ENCODE results near the gene COL25A1. TPM values are rescaled to one million over a fixed set of nuclear protein-coding genes. Genes with fewer than 3 reads are reported as not detected.

Gene COL25A1
- 8.6 TPM for total RNA-seq

DNA sequence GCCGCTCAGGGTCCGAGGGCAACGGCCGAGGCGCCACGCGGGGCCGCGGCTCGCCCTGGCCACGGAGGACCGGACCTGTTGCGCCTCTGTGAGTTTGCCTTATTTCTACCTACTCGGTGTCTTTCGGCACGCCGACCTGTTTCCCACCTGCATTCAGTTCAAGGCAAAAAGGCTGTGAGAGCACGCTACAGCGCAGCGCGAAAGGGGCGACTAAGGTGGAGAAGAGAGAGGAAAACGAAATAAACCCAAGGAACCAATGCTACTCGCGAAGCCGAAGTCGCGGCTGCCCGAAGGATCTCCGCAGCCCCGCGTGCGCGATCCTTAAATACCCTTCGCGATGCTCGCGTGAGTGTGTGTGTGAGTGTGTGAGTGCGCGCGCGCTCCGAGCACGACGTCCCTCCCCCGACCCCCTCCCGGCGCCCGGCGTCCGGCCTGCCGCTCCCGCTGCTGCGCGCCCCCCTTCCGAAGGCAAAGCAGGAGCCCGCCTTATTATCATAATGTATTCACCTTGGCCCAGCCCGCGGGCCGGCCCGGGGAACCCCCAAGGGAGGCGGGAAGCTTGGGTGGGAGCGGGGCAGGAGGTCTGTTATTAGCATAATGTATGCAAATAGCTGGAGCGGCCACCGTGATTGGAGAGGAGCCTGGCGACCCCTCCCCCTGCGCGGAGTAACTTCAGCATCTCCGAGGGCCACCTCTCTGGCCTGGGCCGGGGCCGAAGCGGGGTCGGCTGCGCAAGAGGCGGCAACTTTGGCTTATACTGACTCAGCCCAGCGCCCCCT lies at the start of gene COL25A1:
TSS of gene COL25A1 (minus strand) at position 298 of the 779 bp plus-strand sequence.
- DNase-seq = peak; percentile 51

DNA sequence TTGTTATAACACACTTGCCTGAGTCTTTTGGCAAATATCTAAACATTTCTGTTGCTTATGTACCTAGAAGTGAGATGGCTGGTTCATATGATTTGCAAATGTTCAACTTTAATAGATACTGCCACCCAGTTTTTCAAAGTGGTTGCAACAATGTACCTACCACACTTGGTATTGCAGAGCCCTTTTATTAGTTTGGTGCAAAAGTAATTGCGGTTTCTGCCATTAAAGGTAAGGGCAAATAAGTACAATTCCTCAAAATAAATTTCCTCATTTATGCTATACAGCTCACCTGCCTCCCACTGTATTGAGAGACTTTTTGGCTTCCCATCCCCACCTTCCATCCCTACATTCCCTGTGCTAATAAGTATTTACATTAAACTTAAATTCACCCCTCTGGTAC lies 47.7 kb upstream of the COL25A1 start:
- no peak for DNase-seq

DNA sequence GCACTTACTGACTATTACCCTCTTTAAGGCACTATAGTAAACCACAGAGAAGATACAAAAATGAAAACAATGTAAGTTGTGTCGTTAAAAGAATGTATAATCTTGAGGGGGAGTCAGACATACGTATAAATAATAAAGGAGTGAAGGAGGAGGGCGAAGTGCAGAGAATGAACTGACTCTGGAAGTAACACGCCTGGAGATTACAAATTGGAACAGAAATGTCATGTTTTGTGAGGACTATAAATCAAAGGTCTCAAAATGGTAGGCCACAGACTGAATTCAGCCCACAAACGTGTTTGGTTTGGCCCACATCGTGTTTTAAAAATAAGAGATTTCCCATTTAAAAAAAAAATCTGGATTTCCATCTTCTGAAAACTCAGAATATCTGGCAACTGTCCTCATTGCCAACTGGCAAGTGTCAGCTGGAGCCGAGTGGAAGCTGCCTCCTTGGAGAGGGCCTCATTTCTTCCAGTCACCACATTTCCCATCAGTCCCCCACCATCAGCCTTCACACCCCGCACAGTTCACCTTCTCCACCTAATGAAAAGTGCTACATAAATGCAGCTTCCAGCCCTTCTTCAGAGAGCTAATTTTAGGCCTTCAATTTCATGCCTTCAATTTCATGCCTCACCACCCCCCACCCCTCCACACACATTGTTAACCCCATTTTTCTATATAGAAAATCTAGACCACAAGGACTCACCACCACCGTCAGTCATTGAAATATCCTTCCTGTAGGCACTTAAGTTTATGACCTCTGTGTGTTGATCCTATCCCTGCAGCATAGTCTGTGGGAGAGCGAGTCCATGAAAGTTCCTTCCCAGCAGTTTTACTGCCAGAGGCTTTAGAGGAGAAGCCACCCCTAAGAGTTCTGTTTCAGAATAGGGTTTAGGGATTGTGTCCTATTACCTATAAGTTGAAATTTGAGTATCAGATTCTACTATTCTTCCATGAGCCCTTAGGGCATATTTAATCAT lies 32.0 kb upstream of the COL25A1 start:
- DNase-seq = no peak

DNA sequence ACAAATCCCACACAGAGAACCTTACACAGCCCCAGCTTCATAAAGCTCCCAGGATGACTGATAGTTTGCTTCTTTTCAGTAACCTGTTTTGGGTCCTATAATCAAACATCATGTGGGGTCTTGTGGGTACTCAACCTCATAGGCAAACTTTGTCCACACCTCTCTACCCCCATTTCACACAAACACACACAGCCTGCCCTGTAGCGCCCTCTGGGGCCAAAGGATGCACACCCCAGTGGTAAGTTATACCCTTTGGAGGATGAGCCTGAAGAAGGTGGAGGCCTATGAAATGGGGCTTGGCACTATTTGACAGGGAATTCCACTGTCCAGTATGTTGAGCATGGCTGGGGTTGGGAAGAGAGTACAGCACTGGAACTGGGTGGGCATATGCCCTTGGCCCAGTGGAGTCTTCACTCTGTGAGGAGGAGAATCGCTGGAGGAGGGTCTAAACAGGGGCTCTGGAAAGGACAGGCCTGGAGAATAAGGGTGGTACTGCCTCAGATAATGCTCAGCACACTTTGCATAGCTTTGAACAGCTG lies 30.5 kb upstream of the COL25A1 start:
- DNase-seq = no peak

DNA sequence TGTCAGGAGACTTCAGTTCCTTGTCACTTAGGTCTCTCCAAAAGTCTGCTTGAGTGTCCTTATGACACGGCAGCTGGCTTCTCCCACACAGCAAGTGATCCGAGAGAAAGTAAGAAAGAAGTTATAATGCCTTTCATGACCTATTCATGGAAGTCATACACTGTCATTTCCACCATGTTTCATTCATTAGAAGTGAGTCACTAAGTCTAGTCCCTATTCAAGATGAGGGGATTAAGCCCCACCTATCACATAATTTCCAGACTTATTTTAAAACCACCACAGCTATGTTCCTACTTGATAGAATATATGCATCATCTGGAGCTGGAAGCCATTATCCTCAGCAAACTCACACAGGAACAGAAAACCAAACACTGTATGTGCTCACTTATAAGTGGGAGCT lies 25.2 kb upstream of the COL25A1 start:
- DNase-seq = no peak

DNA sequence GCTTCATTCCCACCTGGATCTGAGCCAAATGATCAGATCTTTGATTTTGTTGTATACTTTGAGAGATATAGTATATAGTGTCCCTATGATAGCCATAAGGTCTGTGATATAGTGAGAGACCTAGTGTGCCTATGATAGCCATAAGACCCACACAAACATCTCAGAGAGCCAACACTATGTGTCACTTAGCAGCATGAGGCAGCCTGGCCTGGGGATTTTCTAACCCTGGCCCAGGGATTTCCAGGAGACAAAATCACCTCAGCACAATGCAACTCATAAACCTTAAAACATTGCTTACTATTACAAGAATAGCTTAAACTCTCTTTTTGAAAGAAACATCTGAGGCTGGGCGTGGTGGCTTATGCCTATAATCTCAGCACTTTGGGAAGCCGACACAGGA lies 23.2 kb upstream of the COL25A1 start:
- no peak for DNase-seq

DNA sequence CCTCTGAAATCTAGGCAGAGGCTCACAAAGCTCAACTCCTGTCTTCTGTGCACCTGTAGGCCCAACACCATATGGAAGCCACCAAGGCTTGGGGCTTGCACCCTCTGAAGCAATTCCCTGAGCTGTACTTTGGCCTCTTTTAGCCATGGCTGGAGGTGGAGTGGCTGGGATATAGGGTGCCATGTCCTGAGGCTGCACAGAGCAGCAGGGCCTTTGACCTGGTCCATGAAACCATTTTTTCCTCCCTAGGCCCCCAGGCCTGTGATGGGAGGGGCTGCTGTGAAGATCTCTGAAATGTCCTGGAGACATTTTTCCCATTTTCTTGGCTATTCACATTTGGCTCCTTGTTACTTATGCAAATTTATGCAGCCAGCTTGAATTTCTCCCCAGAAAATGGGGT lies 20.9 kb upstream of the COL25A1 start:
- DNase-seq = no peak

DNA sequence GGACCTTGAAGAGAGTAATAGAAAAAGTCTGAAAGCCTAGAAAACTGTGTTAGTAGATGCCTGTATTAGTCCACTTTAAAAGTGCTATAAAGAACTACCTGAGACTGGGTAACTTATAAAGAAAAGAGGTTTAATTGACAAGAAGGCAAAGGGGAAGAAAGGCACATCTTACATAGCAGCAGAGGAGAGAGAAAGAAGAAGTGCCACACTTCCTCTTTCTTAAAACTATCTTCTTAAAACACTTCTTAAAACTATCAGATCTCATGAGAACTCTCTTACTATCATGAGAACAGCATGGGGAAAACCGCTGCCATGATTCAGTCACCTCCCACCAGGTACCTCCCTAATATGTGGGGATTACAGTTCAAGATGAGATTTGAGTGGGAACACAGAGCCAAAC lies 18.8 kb upstream of the COL25A1 start:
- no peak for DNase-seq

DNA sequence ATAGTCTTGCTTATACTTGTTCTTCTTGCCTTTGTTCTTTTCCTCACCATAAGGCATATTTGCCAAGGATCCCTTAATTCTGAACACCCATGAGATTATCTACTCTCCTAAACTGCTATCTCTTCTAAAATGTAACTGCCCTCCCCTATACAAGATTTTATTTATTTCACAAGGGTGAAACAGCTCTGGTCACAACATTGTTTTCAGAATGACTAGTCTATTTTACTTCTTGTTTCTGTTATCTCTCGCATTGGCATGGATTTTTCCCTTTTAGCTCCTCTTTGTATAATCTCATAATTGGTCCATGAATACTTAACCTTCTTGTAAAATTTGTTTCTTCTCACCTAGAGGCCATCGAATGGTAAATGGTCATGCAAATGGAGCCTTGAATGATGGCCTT lies 17.2 kb upstream of the COL25A1 start:
- DNase-seq = no peak

DNA sequence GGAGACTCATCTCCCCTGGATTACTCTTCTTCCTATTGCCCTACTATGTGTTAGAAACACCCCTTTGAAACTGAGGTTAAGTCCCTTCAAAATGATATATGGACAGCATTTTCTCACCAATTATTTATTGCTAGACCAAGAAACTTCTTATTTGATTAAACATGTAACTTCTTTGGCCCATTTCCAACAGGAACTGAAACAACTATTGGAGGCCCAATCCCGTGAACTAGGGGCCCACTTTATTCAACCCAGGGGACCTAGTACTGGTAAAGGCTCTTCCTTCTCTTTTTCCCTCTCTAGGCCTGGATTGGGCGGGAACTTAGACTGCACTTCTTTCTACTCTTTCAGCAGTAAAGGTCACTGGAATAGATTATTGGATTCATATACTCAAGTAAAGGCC lies 16.7 kb upstream of the COL25A1 start:
- DNase-seq = no peak

DNA sequence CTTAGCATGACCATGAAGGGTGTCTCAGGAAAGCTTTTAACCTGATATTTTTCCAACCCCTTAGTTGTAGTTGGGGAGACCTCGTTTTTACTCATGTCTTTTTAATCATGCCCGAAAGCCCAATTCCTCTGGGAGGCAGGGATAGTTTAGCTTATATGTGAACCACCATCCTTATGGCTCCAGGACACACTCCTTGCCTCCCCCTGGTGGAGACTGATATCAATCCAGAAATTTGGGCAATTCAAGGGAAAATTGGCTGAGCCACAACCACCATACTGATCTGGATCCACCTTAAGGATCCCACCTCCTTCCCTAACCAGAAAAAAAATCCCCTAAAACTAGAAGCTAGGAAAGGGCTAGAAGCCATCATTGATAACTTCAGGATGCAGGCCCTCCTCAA lies 13.4 kb upstream of the COL25A1 start:
- DNase-seq = no peak

DNA sequence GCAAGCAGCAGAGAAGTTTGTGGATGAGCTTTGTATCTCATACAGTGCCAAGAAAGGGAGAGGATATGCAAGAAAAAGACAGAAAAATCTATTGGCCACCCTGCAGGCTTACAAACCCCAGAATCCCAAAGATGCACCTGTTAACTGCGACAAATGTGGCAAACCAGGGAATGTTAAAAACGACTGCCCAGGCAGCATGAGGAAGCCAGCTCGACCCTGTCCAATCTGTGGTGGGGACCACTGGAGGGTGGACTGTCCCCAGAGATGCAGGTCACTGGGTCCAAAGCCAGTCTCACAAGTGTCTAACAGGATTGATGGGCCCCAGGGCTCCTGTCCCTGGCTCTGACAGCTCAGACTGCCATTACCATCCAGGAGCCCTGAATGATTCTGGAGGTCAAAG lies 12.9 kb upstream of the COL25A1 start:
- no peak for DNase-seq

DNA sequence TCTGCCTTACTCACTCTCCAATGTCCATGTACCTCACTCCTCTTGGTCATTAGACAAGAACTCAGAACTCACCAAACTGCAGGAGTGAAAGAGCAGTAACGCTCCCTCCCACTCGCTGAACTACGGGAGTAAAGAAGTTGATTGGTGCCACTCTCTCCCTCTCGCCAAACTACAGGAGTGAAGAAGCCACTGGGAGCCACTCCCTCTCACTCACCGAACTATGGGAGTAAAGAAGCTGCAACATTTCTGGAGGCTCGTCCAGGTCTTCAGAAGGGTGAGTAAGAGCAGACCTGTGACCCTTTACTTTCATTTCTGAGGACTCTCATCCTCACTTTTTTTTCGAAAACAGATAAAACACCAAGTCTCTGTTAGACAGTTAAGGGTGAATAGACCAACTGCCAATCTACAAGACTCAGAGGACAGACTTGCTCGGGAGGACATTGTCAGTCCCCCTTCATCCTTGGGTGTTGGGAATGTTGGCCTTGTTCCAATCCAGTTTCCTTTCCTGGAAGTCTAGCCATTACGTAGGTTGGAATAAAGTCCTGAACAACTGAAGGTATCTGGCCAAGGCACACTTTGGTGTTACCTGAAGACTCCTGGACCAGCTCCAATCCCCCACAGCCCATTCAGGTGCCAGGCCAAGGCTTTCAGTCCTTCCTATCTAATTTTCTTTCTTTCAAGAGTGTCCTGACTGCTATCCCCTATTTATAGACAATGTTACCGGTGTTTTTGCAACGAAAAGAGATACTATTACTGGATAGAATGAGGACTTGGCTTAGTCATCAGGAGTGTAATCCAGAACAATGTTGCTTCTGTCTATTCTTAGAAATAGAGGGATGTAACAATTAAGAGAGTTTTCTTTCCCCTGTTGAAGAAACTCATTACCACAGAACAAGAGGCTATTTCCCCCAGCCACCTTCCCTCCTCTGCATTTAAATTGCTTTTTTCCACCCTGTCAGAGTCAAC lies 11.0 kb upstream of the COL25A1 start:
- no peak for DNase-seq

DNA sequence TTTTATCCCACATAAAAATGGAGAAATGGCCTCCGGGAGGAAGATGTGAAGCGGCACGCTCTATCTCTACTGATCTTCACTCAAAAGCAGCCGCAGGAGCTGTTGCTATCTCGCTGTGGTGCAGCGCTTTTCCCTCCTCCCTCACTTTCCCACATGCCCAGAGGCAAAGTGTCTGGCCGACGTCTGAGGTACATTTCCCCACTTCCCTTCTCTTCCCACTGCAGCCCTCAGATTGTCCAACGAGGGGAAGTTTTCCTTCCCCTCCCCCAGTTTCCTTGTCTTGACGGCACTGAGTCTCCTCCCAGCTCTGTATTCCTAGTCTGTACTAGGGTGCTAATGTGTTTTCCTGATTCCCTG lies 660 bp upstream of the COL25A1 start:
- peak; percentile 44 for DNase-seq

DNA sequence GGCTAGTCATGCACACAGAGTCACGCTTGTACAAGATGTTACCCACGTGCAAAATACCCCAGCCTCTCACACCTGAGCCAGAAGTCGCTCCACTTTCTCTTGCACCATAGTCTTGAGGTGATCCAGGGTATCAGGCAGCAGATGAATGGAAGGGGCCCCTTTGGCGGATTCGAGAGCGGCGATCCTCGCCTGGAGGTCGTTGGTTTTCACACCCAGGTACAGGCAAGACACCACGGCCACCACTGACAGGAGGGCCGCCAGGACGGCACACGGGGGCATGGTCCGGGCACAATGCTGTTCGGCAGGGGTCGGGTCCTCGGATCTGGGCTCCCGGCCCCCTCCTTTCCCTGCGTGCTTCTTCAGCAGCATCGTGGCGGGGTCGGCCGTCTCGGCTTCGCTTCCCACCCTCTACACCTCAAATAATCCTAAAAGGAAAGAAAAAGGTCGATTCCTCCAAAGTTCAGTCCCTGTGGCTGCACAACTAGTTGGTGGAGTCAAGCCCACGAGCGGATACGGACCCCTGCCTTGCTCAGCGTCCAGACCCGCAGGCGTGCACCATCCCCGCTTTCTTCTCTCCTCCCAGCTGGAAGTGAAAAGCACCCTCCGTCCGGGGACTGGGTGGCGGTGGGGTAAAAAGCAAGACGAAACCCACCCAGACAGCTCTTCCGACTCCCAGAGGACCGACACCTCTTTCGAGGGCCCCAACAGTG lies 652 bp downstream of the COL25A1 start:
- no peak for DNase-seq

DNA sequence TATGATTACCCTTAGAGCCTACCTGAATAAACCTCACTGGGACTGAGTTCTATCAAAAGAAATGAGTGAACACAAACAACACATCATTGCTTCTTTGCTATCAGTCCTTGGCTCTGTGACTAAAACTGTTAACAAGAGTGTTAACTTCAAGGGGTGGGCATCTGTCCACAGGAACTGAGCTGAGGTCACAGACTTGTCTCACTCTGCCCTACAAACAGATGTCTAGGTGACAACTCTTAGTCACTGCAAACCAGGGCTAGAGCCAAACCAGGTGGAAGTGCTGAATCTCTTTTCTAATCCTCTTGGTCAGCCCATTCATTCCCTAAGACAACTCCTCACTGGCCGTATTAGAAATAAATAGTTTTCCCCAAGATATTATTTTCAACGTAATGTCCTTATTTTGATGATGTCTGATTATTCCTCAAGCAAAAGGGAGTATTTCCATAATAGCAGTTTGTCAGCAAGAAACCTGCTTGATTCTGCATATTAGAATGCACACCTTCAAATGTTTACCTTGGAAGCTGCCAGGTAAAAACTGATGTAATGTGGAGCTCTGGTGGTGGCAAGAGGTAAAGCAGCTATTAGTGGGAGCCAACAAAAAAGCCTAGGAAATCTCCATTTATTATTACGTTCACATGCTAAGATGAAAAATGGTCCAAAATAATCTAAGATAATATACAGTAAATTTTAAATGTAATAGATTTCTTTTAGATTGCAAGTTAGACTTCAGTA lies 4.0 kb downstream of the COL25A1 start:
- DNase-seq = no peak

DNA sequence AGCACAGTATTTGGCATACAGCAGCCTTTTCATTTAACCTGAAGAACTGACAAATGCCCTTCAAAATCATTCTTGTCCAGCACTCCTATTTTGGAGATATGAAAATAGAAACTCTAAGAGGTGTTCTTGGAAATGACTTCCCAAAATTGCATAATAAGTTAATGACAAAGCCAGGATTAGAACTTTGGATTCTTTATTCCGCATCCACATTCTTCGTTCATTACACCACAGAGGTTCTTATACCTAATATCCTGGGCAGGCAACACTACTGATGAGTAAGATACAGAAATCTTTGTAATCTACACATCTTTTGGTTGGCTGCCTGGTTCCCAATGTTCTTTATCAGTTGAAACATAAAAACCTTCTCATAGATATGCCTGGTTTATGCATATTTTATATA lies 5.9 kb downstream of the COL25A1 start:
- DNase-seq = no peak

DNA sequence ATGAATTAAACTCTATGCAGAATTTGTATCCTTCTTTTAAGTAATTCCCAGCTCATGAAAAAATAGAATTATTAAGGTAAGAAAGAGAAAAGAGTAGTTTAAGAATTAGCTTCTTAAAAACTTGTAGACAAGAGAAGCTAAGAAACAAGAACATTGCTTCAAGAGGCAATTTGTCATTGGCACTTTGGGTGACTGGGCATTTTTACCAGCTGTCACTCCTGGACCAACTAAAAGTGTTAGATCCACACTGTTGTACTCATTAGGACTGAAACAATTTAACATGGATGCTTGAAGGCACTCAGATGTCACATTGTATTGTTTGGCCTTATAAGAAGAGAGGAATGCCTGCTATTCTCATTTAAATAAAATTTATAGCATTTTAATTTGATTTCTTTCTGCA lies 7.4 kb downstream of the COL25A1 start:
- DNase-seq = no peak

DNA sequence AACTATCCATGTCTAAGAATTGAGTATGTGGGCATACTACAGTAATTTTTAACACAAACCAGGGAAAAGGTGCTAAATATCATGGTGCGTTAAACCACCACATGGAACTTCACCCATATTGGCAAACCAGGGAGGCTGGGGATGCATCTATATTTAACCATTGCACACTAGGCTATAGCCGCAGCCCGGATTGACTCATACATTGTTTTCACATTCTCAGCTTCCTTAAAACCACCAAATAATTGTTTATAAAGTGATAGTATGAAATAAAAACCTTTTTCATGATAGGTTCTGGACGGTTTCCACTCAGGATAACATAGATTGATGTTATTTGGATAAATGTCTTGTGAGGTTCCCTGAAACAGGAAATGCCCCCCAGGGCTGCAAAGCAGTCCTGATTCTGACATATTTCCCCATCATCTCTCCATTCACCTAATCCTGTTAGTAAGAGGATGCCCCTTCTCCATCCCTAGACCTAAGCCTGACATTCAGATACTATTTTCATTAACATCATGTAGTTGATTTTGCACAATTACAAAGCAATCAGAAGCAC lies 7.9 kb downstream of the COL25A1 start:
- no peak for DNase-seq

DNA sequence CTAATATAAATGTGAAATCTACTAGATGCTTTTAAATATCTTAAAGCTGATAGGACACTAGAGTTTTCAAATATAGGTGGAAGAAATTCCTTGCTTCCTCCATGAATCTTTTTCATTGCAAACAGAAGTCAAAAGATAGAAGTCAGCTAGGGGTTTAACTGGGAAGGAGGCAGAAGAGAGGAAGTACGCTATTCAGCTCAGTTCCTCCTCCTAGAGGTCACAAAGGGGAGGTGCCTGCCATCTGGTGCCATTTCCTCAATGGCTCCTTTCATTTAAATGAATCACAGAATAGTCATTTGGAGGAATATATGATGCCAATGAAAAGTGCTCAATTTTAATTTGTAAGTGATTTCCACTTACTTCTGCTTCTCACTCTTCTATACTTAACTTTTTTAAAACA lies 8.5 kb downstream of the COL25A1 start:
- no peak for DNase-seq
